Tibial nerve (tissue), 4 donors: ENCODE results near the gene SYCE3. TPM values are rescaled to one million over a fixed set of nuclear protein-coding genes. Genes with fewer than 3 reads are reported as not detected.

Source experiments
- DNase-seq, 2 donors: peaks; one replicate each; pipeline ENCODE4 v3.0.0-alpha.2; 2019; ENCODE audit warnings: low spot score in 2 of 2
- H3K27ac ChIP-seq, 4 donors: fragments of 200-600 bp; sonication (generic) in 3 of 4; one replicate each; pipeline ENCODE4 v1.5.1; 2017 to 2019; ENCODE audit warnings: mild to moderate bottlenecking in 1 of 4
- H3K27me3 ChIP-seq, 2 donors: fragments of 200-600 bp; sonication (generic) in 1 of 2; one replicate each; pipeline versions ENCODE4 v1.5.1 to v1.6.0; 2017 to 2019
- H3K36me3 ChIP-seq, 3 donors: fragments of 200-600 bp; sonication (generic); one replicate each; pipeline ENCODE4 v1.5.1; 2018 to 2019
- H3K4me1 ChIP-seq, 4 donors: fragments of 200-600 bp; sonication (generic) in 3 of 4; one replicate each; pipeline ENCODE4 v1.5.1; 2017 to 2019
- H3K4me3 ChIP-seq, 4 donors: fragments of 200-600 bp; sonication (generic) in 3 of 4; one replicate each; pipeline ENCODE4 v1.5.1; 2017 to 2019; ENCODE audit warnings: mild to moderate bottlenecking in 1 of 4, moderate library complexity in 1 of 4
- H3K9me3 ChIP-seq, 4 donors: fragments of 200-600 bp; sonication (generic) in 3 of 4; one replicate each; pipeline ENCODE4 v1.5.1; 2017 to 2019
- CTCF ChIP-seq, 5 experiments: fragments of 200-600 bp in 3 of 5; fragments of 450-650 bp in 2 of 5; sonication (generic) in 3 of 5; IDR thresholded peaks; one replicate each; pipeline ENCODE4 v1.5.1; 2016 to 2019; ENCODE audit warnings: antibody characterized with exemption in 5 of 5, mild to moderate bottlenecking in 3 of 5, moderate library complexity in 2 of 5
- EP300 ChIP-seq, 2 donors: sonication (generic); formaldehyde crosslinking; IDR thresholded peaks; one replicate each; pipeline ENCODE4 v1.6.1; 2017; ENCODE audit warnings: antibody characterized with exemption in 2 of 2, mild to moderate bottlenecking in 1 of 2
- POLR2A ChIP-seq, 2 donors: fragments of 450-650 bp; IDR thresholded peaks; one replicate each; pipeline ENCODE4 v1.6.1; 2017; ENCODE audit warnings: antibody characterized with exemption in 2 of 2, mild to moderate bottlenecking in 2 of 2, moderate library complexity in 2 of 2
- WGBS, 2 donors: methylation state at CpG; one replicate each; pipeline ENCODE4 v1.1.5; 2018; 5-methylcytosine and 5-hydroxymethylcytosine counted together
- total RNA-seq, 4 donors: library from RNA; depleted of rRNA; stranded (reverse); fragments of >200 nt; gene quantifications; one replicate each; pipeline ENCODE4 v1.1.0, GENCODE V29; 2016

Gene SYCE3
- total RNA-seq, 4 donors from 2014 or later = not detected

DNA sequence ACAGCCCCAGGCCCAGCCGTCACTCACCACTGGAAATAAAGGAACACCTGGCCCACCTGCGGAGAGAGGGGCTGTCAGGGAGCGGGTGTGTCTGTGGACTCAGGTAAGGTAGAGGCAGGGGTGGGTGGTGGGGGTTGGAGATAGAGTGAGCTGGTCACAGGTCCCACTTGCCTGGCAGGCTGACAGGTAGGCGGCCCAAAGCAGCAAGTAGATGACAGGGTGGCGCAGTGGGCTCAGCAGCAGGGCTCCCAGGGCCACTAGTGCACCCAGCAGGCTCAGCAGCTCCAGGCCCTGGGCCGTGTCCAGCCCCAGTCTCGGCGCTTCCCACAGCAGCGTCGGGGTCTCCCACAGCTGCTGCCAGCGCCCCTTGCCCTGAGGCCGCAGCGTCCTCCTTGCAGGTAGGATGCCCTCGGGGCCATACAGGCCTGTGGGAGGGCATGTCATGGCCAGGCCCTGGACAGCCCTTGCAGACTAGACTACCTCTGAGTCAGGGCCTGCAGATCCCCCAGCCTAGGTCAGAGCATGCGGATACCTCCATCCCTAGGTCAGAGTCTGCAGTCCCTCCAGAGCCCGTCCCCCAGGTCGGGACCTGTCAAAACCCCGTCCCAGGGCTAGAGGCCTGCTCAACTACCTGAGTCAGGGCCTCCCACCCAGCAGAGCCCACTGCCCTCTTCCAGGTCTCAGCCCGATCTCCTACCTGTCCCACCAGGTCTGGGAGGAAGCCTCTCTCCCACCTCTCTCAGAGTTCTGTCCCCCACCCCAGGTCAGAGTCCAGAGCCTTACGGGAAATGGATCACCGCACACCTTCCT is 55.9 kb downstream of the SYCE3 start:
- DNase-seq = no peak
- Histone ChIP-seq H3K4me1 (peaks cover 0 to 35% (median 16%) of the 10 kb centered on the region in 4 donors), H3K27ac (peak overlapping the region; percentile 83 to 93 (median 91)), H3K36me3 (peaks cover 3 to 41% (median 21%) of the 10 kb centered on the region in 3 donors), H3K4me3 (peak overlapping the region; percentile 90 to 100 (median 96)), H3K27me3 (no peaks in the 10 kb centered on the region), H3K9me3 (no peaks in the 10 kb centered on the region)
- no peak for TF ChIP-seq CTCF (IDR thresholded peaks at IDR 0.05)
- no peak for TF ChIP-seq EP300 (IDR thresholded peaks at IDR 0.05)
- TF ChIP-seq POLR2A (IDR thresholded peaks at IDR 0.05) = no peak
- 22 to 28% methylated on average over 10 to 12 of the region's 21 CpGs for WGBS, 2 donors

- Histone ChIP-seq H3K27ac (peak overlapping the region in 1 of 4 donors; percentile 91), H3K4me1 (peaks cover 0 to 35% (median 16%) of the 10 kb centered on the region in 4 donors), H3K9me3 (no peaks in the 10 kb centered on the region), H3K4me3 (peak overlapping the region in 3 of 4 donors; percentile 90 to 100 (median 96)), H3K27me3 (no peaks in the 10 kb centered on the region), H3K36me3 (peaks cover 3 to 41% (median 21%) of the 10 kb centered on the region in 3 donors)
- no peak for DNase-seq
- TF ChIP-seq POLR2A (IDR thresholded peaks at IDR 0.05) (no peak), CTCF (IDR thresholded peaks at IDR 0.05) (no peak), EP300 (IDR thresholded peaks at IDR 0.05) (no peak)
- WGBS, 2 donors = 85 to 86% methylated on average over 30 to 34 of the region's 41 CpGs
Observed at GRCh38 chr22:50505776-50506610, 56.7 kb downstream of the SYCE3 start.

DNA sequence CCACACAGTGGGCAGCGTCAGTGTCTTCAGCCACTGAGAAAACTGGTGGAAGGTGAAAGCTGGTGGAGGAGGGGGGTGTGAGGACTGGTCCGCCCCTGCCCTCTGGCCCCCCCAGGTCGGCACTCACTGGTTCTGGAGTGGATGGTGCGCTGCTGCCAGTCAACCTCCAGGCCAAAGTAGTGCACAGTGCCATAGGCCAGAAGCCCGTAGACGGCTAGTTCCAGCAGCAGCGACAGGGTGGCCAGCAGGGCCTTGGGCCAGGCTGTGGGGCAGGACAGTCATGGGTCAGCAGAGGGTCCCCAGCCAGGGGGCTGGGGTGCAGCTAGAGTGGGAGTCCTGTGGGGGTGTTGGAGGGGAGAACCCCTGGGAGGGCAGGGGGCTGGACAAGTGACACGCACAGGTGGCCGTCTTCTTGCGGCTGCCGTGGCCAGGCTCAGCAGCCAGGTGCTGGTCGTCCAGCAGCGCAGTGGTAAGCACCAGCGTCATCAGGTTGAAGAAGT is 57.4 kb downstream of the SYCE3 start:
- Histone ChIP-seq H3K9me3 (no peaks in the 10 kb centered on the region), H3K4me3 (no peak overlapping the region), H3K27ac (no peak overlapping the region), H3K27me3 (no peaks in the 10 kb centered on the region), H3K4me1 (peaks cover 0 to 35% (median 16%) of the 10 kb centered on the region in 4 donors), H3K36me3 (peaks cover 3 to 41% (median 21%) of the 10 kb centered on the region in 3 donors)
- WGBS, 2 donors = 85 to 86% methylated on average over 7 to 13 of the region's 14 CpGs
- TF ChIP-seq POLR2A (IDR thresholded peaks at IDR 0.05) (no peak), CTCF (IDR thresholded peaks at IDR 0.05) (no peak), EP300 (IDR thresholded peaks at IDR 0.05) (no peak)
- no peak for DNase-seq

GRCh38 chr22:50504369-50505211 is 58.1 kb downstream of the SYCE3 start:
- 92 to 95% methylated on average over 12 to 29 of the region's 44 CpGs for WGBS, 2 donors
- TF ChIP-seq POLR2A (IDR thresholded peaks at IDR 0.05) (no peak), CTCF (IDR thresholded peaks at IDR 0.05) (no peak), EP300 (IDR thresholded peaks at IDR 0.05) (no peak)
- peaks cover 0 to 31% (median 16%) of the 10 kb centered on the region in 4 donors for H3K4me1 ChIP-seq
- no peaks in the 10 kb centered on the region for H3K27me3 ChIP-seq
- no peak overlapping the region for H3K4me3 ChIP-seq
- H3K9me3 ChIP-seq = no peaks in the 10 kb centered on the region
- no peak for DNase-seq
- H3K27ac ChIP-seq = no peak overlapping the region
- peaks cover 3 to 41% (median 21%) of the 10 kb centered on the region in 3 donors for H3K36me3 ChIP-seq
